DMS153 (cell line): Measurements from ENCODE around the gene CACNA2D3.

ENCODE experiments used
- DNase-seq: peaks from one replicate; lab custom pipeline; 2025; lab: John Stamatoyannopoulos, UW

Gene CACNA2D3

GRCh38 chr3:54127499-54128056 is 5.2 kb downstream of the CACNA2D3 start:
- no peak for DNase-seq

DNA sequence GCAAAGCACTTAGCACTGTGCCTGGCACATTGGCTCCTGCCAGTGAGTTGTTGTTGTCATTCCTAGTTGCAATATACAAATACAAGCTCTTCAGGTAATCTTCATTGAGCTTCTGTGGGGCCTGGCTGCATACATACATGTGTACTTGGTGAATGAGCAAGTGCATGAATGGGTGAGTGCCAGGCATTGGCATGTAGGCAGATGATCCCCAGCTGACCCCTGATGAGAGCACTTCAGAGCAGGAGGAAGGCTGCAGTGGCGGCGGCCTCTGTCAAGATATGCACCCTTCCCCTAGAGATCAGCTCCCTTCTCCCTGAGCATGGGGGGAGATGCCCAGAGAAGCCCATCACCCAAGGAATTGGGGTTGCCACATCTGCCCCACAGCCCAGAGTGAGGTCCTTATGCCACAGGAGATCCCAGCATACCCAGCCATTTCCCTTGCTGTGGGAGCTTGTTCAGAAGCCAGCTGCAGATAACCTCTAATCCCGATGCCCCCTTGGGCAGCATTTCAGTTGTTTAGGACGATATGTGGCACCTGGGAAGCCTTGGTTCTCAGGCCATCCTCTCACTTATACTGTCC is 8.8 kb downstream of the CACNA2D3 start:
- DNase-seq = no peak

GRCh38 chr3:54131890-54132289 is 9.5 kb downstream of the CACNA2D3 start:
- no peak for DNase-seq

DNA sequence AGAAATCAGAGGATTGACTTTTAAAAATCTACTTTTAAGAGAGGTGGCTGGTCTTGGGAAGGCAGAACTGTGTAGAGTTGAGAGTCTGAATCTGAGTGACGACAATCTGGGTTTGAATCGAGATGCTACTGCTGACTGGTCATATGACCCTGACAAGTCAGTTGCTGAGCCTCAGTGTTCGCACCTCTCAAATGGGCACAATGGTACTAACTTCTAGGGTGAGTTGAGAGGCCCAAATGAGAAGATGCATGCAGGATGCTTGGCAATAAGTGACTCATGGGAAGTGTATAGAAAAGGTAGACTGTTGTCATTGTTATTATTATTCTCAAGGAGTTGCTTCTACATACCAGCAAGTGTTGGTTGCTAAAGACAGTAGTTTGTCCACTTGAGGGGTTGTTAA is 10.3 kb downstream of the CACNA2D3 start:
- no peak for DNase-seq

DNA sequence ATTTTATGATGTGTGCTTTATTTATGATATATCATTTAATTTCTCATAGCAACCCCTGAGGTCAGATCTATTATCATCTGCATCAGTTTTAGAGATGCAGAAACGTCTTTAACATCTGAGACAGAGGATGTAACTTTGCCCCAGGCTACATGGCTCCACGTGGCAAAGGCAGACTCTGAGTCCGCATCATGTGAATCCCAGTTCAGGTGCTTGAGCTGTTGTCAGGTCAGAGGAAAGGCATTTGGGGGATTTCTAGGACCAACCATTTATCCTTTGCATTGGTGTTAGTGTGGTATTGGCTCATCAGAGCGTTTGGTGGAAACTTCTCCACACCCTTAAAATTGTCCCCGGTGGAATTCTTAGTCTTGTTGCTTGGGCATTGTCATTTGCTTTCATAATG is 10.8 kb downstream of the CACNA2D3 start:
- no peak for DNase-seq

DNA sequence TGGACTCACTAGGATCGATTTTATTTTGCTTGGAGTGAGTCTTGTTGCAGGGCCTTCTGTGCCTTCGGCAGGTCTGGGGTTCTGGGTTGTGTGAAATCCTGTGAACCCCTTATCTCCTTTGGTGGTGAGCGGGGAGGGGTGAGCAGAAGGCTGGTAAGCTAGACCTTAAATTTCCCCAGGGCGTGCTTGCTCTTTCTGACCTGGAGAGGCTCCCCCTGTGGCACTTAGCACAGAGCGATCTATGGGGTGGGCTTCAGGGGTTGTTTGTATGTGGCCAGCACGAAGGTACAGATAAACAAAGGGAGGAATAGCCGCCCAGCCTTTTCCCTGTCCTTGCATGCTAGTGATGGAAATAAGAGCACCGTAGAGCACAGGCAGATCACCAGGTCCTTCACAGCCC is 11.8 kb downstream of the CACNA2D3 start:
- no peak for DNase-seq

GRCh38 chr3:54134713-54135112 is 12.4 kb downstream of the CACNA2D3 start:
- DNase-seq = no peak

- no peak for DNase-seq
Observed at GRCh38 chr3:54137311-54137710, 15.0 kb downstream of the CACNA2D3 start.

GRCh38 chr3:54138937-54139547 is 16.7 kb downstream of the CACNA2D3 start:
- no peak for DNase-seq

DNA sequence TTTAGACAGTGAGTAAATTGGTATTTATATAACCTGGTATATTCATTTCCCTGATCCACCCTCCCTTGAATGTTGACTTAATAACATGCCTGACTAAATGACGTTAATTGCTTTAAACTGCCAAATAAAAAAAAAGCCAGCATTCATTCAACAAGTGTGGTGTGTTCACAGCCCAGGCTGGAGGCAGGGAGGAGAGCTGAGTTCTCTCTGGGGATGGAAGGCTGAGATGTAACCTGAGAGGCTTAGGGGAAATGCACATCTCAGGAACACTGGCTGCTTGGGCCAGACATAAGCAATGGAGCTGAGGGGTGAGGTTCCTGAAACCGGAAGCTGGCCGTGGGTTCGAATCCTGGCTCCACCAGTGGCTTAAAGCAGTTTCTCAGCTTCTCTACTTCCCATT is 17.3 kb downstream of the CACNA2D3 start:
- no peak for DNase-seq

- no peak for DNase-seq
Observed at GRCh38 chr3:54144284-54144683, 21.9 kb downstream of the CACNA2D3 start.

DNA sequence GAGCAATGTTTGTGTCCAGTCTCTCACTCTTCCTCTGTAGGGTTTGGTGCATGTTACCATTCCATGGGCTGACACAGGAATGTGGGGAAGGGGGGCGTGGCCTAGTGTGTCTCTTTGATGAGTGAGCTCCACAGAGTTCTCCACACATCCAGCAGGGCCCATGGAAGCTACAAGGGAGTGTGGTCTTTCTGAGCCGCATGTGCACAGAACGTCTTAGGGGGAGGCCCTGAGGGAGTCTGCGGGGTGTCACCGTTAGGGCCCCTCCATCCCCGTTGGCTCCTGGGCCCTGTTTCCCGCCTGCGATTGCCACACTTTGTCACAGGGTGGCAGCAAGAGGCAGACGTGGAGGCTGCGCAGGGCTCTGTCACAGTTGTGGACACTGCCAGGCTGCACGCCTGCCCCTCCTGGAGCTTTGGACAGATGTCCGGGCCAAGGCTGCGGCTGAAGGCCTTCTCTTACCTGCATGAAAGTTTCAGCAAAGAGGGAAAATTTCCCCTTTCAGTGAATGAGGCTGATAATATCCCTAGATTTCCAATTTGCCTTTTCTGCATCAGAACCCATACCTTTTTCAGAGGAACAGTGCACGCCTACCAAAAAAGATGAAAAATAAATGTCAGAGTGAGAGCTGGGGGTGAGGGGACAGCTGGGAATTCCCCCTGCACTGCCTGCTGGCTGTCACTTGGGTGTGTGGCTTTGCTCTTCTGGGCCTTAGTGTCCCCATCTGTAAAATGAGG is 24.3 kb downstream of the CACNA2D3 start:
- DNase-seq = no peak

GRCh38 chr3:54150864-54151467 is 28.6 kb downstream of the CACNA2D3 start:
- no peak for DNase-seq

- DNase-seq = no peak
Observed at GRCh38 chr3:54153477-54153876, 31.1 kb downstream of the CACNA2D3 start.

DNA sequence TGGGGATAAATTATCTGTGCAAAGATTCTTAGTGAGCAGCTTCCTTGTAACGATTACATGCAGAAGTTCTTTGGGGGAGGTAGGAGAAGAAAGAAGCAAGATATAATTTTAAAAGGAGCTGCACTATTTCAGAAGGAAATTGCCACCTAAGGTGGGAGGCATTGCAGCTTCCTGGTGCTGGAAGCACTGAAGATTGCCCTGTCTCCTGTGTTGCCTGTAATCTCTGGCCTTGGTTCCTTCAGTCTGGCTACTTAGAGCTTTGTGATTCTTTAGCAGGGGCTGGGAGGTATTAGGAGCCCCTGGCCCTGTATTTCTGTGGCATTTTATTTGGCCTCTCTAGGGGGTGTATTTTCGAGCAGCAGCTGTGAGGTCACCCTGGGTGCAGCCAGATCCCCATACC is 35.5 kb downstream of the CACNA2D3 start:
- DNase-seq = no peak

DNA sequence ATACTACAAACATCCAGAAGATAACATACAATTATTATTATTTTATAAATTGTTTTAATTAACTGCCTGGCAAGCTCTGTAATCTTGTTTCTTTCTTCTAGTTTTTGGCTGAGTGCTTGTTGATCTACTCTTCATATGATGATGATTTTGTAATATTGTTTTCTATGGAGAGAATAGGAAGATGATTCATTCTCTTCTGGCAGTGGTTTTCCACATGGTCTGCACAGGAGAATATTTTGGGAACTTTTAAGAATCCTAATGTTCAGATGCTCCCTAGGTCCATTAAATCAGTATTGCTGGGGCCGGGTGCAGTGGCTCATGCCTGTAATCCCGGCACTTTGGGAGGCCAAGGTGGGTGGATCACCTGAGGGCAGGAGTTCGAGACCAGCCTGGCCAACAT is 37.6 kb downstream of the CACNA2D3 start:
- DNase-seq = no peak

GRCh38 chr3:54163441-54163840 is 41.1 kb downstream of the CACNA2D3 start:
- no peak for DNase-seq

DNA sequence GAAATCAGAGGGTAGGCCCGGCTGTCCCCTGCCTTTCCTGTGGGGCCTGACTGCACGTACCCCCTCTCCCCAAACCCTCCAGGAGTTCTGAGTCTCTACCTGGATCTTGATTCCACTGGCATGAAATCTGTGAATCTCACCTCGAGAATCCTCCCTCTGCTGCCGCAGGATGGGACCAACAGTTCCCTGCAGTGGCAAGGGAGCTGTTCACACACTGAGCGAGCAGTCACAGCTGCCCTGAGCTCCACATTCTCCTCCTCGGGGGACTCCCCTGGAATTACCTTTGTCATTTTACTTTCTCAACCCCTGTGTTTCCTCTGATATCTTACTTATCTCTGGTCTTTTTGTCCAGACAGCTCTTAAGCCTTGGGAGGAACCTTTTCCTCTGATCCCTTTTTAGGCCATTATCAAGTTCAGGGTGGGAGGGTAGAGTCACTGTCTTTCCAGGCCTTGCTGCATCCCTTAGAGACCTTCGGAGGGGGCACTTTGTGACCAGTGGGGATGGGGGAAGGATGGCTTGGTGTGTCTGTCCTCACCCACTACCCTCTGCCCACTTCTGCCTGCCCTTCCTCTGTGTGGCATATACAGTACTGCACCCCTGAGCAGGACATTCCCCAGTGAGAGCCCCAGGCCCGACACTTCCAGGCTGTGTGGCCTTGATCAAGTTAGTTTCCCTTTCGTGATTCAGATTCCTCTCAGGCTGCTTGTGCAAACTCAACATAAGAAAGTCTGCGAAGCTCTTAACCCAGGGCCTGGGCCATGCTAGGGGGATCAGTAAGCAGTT is 42.0 kb downstream of the CACNA2D3 start:
- no peak for DNase-seq

GRCh38 chr3:54165865-54166264 is 43.5 kb downstream of the CACNA2D3 start:
- DNase-seq = no peak

DNA sequence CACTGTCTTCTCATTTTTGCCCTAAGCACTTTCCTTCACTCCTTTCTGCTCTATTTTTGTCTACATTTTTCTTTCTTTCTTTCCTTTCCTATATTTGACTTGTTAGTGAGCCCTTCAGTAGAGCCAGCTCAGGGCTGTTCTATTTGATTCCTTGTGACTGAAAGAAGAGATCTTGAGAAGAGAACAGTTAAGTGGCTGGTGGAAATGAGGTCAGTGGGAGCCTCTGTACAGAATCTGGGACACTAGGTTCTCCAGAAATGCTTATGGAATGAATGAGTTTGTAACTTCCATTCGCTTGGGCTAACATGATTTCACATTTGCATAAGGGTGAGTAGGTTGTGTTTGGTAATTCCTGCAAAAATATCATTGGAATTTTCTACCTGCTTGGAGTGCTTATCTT is 45.6 kb downstream of the CACNA2D3 start:
- DNase-seq = no peak

GRCh38 chr3:54168451-54168850 is 46.1 kb downstream of the CACNA2D3 start:
- DNase-seq = no peak

DNA sequence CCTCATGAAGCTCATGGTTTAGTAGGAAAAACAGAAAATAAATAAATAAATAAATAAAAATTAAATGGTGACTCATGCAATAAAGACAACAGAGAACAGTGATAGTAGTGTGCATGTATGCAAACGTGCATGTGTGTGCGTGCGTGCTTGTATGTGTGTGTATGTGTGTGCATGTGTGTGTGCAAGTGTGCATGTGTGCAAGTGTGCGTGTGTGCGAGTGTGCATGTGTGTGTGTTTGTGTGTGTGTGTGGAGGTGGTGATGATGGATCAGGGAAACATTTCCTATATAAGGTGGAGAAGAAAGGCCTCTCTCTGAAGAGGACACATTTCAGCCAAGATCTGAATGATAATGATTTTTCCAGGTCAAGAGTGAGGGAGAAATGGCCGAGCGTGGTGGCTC is 47.2 kb downstream of the CACNA2D3 start:
- no peak for DNase-seq
